GM23248 (cell line): ENCODE measurements around the gene MKLN1. TPM values are rescaled to one million over a fixed set of nuclear protein-coding genes. Genes with fewer than 3 reads are reported as not detected.
A peak's percentile ranks its signal among the peaks of the same experiment; 100 is the strongest.

Source experiments
- DNase-seq: peaks from one replicate; pipeline ENCODE4 v3.0.0-alpha.2; 2015
- H2AFZ ChIP-seq: fragments of 200-600 bp; sonication (generic); 2 replicates; pipeline ENCODE4 v1.6.1; 2016; ENCODE audit warnings: antibody characterized with exemption
- H3F3A ChIP-seq: fragments of 200-600 bp; sonication (generic); 2 replicates; pipeline ENCODE4 v1.6.1; 2016; ENCODE audit warnings: mild to moderate bottlenecking, antibody characterized with exemption, mixed run types; ENCODE audit not compliant: insufficient read depth
- H3K27ac ChIP-seq: fragments of 200-600 bp; sonication (generic); 2 replicates; pipeline ENCODE4 v1.5.1; 2016; ENCODE audit warnings: mild to moderate bottlenecking
- H3K27me3 ChIP-seq: fragments of 200-600 bp; sonication (generic); replicated peaks from 2 replicates; pipeline ENCODE4 v1.6.1; 2016; ENCODE audit warnings: mild to moderate bottlenecking; ENCODE audit not compliant: insufficient read depth
- H3K36me3 ChIP-seq: fragments of 200-600 bp; sonication (generic); 2 replicates; pipeline ENCODE4 v1.6.1; 2016; ENCODE audit warnings: low read depth, mild to moderate bottlenecking
- H3K4me1 ChIP-seq: fragments of 200-600 bp; sonication (generic); 2 replicates; pipeline ENCODE4 v1.6.1; 2016; ENCODE audit warnings: mild to moderate bottlenecking; ENCODE audit not compliant: insufficient read depth
- H3K4me2 ChIP-seq: fragments of 200-600 bp; sonication (generic); one replicate; pipeline ENCODE4 v1.6.1; 2016; ENCODE audit warnings: mild to moderate bottlenecking; ENCODE audit not compliant: unreplicated experiment
- H3K4me3 ChIP-seq: fragments of 200-600 bp; sonication (generic); 2 replicates; pipeline ENCODE4 v1.5.1; 2016; ENCODE audit warnings: mild to moderate bottlenecking
- H3K79me2 ChIP-seq: fragments of 200-600 bp; sonication (generic); 2 replicates; pipeline ENCODE4 v1.6.1; 2016; ENCODE audit warnings: mild to moderate bottlenecking; ENCODE audit not compliant: insufficient read depth
- H3K9ac ChIP-seq: fragments of 200-600 bp; sonication (generic); 2 replicates; pipeline ENCODE4 v1.6.1; 2016; ENCODE audit warnings: mild to moderate bottlenecking
- H3K9me2 ChIP-seq: fragments of 200-600 bp; sonication (generic); 2 replicates; pipeline ENCODE4 v1.6.1; 2016; ENCODE audit warnings: mixed run types, mild to moderate bottlenecking, moderate library complexity; ENCODE audit not compliant: insufficient read depth
- H3K9me3 ChIP-seq: fragments of 200-600 bp; sonication (generic); one replicate; pipeline ENCODE4 v1.6.1; 2017; ENCODE audit warnings: low read depth
- H4K20me1 ChIP-seq: fragments of 200-600 bp; sonication (generic); 2 replicates; pipeline ENCODE4 v1.6.0; 2016; ENCODE audit not compliant: insufficient read depth
- EZH2 ChIP-seq: fragments of 200-600 bp; sonication (generic); IDR thresholded peaks from 2 replicates; pipeline ENCODE4 v1.6.1; 2018; ENCODE audit warnings: antibody characterized with exemption, mild to moderate bottlenecking; ENCODE audit not compliant: insufficient read depth, poor library complexity, severe bottlenecking
- EZH2phosphoT487 ChIP-seq: fragments of 200-600 bp; sonication (generic); IDR thresholded peaks from 2 replicates; pipeline ENCODE4 v1.6.1; 2018; ENCODE audit warnings: antibody characterized with exemption, moderate library complexity, mild to moderate bottlenecking, low read depth; ENCODE audit not compliant: insufficient read depth
- WGBS, 2 experiments: methylation state at CpG; one replicate each; pipeline ENCODE4 v1.1.6; 2015 to 2017; ENCODE audit warnings: low lambda C conversion rate in 2 of 2, low coverage in 1 of 2; ENCODE audit errors: missing lambda C conversion rate in 2 of 2; 5-methylcytosine and 5-hydroxymethylcytosine counted together
- in situ Hi-C: fragments of 300-500 bp; cut with MboI; formaldehyde crosslinking; loops from 2 replicates; pipeline ENCODE4 v1.15.0; 2020
- polyA plus RNA-seq: library from polyadenylated mRNA; unstranded; fragments of >200 nt; fragmentation: Nextera tagmentation; extraction: Ambion mirVana; gene quantifications from 2 replicates; pipeline ENCODE4 v1.2.1, GENCODE V29; 2016
- total RNA-seq: library from RNA; depleted of rRNA; stranded (reverse); fragments of >200 nt; shearing (Covaris generic); gene quantifications from 2 replicates; pipeline ENCODE4 v1.2.3, GENCODE V29; 2014

The MKLN1 gene
- total and polyA plus RNA-seq, 2 experiments from 2014 or later, result 32.1 to 35.7 TPM

DNA sequence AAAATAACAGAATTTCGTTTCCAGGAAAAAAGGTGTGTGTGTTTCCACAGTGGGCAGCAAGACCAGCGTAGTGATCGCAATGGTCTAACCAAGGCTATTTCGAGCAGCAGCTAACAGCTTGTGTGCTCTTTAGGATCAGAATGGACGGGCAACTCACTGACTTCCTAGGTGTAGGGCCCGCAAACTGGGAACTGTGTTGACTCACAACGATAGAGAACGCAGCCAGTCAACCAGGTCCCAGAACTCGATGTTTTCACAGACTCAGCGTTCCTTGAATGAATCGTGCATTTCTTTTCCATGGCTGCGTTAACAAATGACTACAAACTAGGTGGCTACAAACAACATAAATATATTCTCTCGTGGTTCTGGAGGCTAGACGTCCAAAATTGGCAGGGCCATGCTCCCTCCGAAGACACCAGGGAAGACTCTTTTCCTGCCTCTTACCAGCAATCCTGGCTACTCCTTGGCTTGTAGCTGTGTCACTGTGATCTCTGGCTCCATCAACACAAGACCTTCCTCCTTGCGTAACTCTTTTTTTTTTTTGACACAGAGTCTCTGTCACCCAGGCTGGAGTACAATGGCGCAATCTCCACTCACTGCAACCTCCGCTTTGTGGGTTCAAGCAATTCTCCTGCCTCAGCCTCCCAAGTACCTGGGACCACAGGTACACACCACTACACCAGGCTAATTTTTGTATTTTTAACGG lies 189.7 kb downstream of the MKLN1 start:
- Histone ChIP-seq H3K4me1 (peaks cover 16% of the 10 kb centered on the region), H3K9me2 (no peaks in the 10 kb centered on the region), H3K79me2 (peaks cover 100% of the 10 kb centered on the region), H3K4me3 (no peak overlapping the region), H3K36me3 (no peaks in the 10 kb centered on the region), H4K20me1 (peaks cover 4% of the 10 kb centered on the region; the same call in 1 of the 2 replicates), H3K27ac (no peak overlapping the region), H3K9ac (no peak overlapping the region), H3K27me3 (no peaks in the 10 kb centered on the region), H2AFZ (no peak overlapping the region), H3F3A (peaks cover 54% of the 10 kb centered on the region), H3K4me2 (no peak overlapping the region), H3K9me3 (no peaks in the 10 kb centered on the region)
- DNase-seq, result no peak
- in situ Hi-C loops, result no loop called here
- 88 to 89% methylated on average over 19 of the region's 19 CpGs for WGBS, 2 experiments
- TF ChIP-seq EZH2phosphoT487, result no peak
- no peak for TF ChIP-seq EZH2

DNA sequence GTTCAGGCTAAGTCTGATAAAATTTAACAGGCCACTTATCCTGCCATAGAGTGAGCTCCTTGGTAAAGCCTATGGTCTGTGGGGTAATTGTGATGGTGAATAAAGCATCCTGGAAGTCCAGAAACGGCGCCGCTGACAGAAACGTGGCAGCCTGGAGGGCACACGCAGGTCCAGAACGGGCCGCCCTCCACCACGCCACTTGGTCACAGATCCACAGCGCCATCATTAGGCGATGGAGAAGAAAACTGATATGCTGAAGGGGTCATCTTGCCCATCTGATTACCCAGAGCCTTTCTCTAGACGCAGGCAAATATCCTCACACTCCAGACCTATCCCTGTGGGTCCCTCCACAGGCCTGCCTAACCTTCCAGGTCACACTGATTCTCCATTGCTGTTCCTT lies 190.9 kb downstream of the MKLN1 start:
- WGBS, 2 experiments, result 89 to 91% methylated on average over 11 of the region's 11 CpGs
- Histone ChIP-seq H3K4me3 (no peak overlapping the region), H3K79me2 (peaks cover 100% of the 10 kb centered on the region), H3K4me1 (peaks cover 9% of the 10 kb centered on the region), H2AFZ (no peak overlapping the region), H3F3A (peaks cover 53% of the 10 kb centered on the region), H3K36me3 (no peaks in the 10 kb centered on the region), H3K27ac (no peak overlapping the region), H3K4me2 (no peak overlapping the region), H3K9ac (no peak overlapping the region), H3K9me2 (no peaks in the 10 kb centered on the region), H3K9me3 (no peaks in the 10 kb centered on the region), H4K20me1 (peaks cover 4% of the 10 kb centered on the region; the same call in 1 of the 2 replicates), H3K27me3 (no peaks in the 10 kb centered on the region)
- TF ChIP-seq EZH2phosphoT487, result no peak
- no peak for TF ChIP-seq EZH2
- in situ Hi-C loops, result no loop called here
- DNase-seq, result no peak

DNA sequence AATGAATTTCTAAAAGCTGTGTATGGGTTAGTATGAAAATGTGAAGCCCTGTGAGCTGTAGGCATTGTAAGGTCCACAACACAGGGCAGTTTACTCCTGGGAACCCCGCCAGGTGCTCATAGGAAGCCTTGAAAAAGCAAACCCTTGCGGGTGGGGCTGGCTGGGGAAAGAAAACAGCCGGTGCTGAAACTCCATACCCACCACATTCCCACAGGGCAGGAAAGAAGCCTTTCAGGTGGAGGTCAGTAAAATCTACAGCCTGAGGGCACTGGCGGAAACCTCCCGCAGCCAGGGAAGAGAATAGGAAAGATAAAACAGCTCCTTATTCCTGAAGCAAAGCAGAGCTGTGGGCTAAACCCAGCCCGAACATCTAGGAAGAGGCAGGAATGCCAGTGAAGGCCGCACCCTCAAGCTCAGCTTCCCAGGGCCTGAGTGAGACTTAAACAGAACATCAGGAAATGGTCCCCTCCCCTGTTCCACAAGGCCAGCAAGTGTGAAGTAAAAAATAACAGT lies 194.0 kb downstream of the MKLN1 start:
- Histone ChIP-seq H3K27ac (no peak overlapping the region), H4K20me1 (peaks cover 4% of the 10 kb centered on the region; the same call in 1 of the 2 replicates), H2AFZ (peak overlapping the region; percentile 66), H3K4me1 (peaks cover 14% of the 10 kb centered on the region), H3K27me3 (no peaks in the 10 kb centered on the region), H3K9me3 (no peaks in the 10 kb centered on the region), H3K79me2 (peaks cover 100% of the 10 kb centered on the region), H3K36me3 (no peaks in the 10 kb centered on the region), H3K4me3 (no peak overlapping the region), H3K9me2 (no peaks in the 10 kb centered on the region), H3K4me2 (peak overlapping the region; percentile 12), H3K9ac (no peak overlapping the region), H3F3A (peaks cover 32% of the 10 kb centered on the region)
- in situ Hi-C loops, result no loop called here
- 67% methylated on average over 7 of the region's 7 CpGs for WGBS, 2 experiments
- TF ChIP-seq EZH2phosphoT487 (no peak), EZH2 (no peak)
- DNase-seq, result peak; percentile 48

- Histone ChIP-seq H3K27ac (no peak overlapping the region; the same call in 1 of the 2 replicates), H2AFZ (peak overlapping the region; percentile 66), H3K9me2 (no peaks in the 10 kb centered on the region), H3K9ac (0 out of 2 replicates have a peak overlapping the region, but pooled peaks have one; percentile 13), H4K20me1 (peaks cover 4% of the 10 kb centered on the region; the same call in 1 of the 2 replicates), H3K4me2 (peak overlapping the region; percentile 65), H3K4me1 (peaks cover 14% of the 10 kb centered on the region), H3F3A (peaks cover 37% of the 10 kb centered on the region), H3K27me3 (no peaks in the 10 kb centered on the region), H3K79me2 (peaks cover 100% of the 10 kb centered on the region), H3K4me3 (peak overlapping the region; percentile 35), H3K9me3 (no peaks in the 10 kb centered on the region), H3K36me3 (no peaks in the 10 kb centered on the region)
- DNase-seq, result no peak
- TF ChIP-seq EZH2phosphoT487 (no peak), EZH2 (no peak)
- WGBS, 2 experiments, result 68 to 72% methylated on average over 11 of the region's 11 CpGs
- in situ Hi-C loops, result no loop called here
These were observed 194.8 kb downstream of the MKLN1 start for GRCh38 chr7:131522325-131522930.
